Sciatic nerve (tissue), 2 donors: Measurements from ENCODE around the gene SEPHS2. TPM values are rescaled to one million over a fixed set of nuclear protein-coding genes. Genes with fewer than 3 reads are reported as not detected.
A peak's percentile ranks its signal among the peaks of the same experiment; 100 is the strongest.

ENCODE experiments used
- ATAC-seq: fragments of 200-7000 bp; cut with Tn5 transposase; one replicate; pipeline ENCODE4 v1.9.1; 2020; ENCODE audit warnings: mild to moderate bottlenecking, moderate library complexity
- DNase-seq: peaks from one replicate; pipeline ENCODE4 v3.0.0-alpha.2; 2020; ENCODE audit warnings: low spot score
- intact Hi-C: fragments of 100-400 bp; cut with DNase I; formaldehyde crosslinking; loops from one replicate; pipeline ENCODE4 v1.14.2; 2022
- total RNA-seq: library from RNA; stranded (reverse); fragmentation: NEBNext Ultra II Directional; extraction: Animal tissue kit (Norgen Biotek cat#: 25700); gene quantifications from one replicate; pipeline ENCODE4 v1.2.1, GENCODE V29; 2021
- donor health status: DM: no; HTN: no; CAD: no.
- donor health status: DM: no; HTN: no; CAD: no.

Gene SEPHS2
- total RNA-seq, 1 donor from 2014 or later, result 25.2 TPM

DNA sequence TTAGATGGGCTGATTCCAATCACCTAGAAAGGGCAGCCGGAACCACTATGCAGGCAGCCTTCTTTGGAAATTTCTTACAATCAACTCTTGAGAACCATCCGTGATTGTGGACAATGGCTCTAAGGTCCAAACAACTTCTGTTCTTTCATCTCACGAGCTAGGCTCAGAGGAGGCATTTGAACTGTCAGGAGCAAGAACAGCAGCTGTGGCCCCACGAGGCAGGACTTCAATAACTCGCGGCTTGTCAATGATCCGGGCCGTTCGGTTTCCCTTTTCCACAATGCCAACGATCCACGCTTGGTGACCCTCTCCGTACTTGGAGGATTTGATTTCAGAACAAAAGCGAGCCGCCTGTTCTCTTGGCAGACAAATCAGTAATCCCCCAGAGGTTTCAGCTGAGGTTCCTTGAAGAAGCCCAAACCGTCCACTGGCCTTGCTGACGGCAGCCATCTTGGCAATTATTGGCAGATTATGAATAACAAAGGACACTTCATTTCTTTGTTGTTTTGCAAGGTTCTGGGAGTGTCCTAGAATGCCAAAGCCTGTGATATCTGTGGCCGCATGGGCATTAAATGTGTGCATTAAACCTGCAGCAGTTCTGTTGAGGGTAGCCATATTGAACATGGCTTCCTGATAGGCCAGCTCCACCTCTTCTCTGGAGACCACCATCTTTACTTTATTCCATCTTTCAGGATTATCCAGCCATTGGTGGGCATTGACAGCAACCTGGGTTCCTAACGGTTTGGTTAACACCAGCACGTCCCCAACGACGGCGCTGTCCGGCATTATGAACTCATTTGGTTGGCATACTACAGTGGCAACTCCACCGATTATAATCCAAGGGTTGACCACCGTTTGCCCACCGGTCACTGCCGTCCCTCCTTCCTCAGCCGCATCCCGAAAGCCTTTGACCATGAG, 1.2 kb downstream of the SEPHS2 start:
- intact Hi-C loops, result loop anchor here (10.0 kb wide), 1 partner anchor 50 kb away; no protein-coding TSS in a partner anchor

DNA sequence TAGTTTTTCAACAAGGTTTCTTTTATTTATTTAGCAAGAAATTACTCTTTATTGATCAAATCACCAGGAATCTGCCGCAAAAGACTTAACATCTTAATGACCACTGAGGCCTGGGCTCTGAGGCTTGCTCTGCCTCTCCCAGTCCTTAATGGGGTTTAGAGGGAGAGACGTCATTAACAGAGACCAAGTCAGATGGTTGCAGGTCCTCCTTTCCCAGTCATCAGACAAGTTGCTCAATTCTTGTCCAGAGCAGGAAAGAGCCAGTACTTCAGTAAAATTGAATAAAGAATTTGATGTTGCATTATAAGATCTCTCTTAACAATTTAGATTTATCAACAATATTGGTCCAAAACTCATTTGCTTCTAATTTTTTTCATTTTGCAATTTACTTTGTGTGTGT, 2.0 kb downstream of the SEPHS2 start:
- DNase-seq (no peak), ATAC-seq (no peak)
- intact Hi-C loops, result loop anchor here (10.0 kb wide), 1 partner anchor 51 kb away; no protein-coding TSS in a partner anchor

More for the DNA sequence above, 1.2 kb downstream of the SEPHS2 start:
- DNase-seq (no peak), ATAC-seq (no peak)

DNA sequence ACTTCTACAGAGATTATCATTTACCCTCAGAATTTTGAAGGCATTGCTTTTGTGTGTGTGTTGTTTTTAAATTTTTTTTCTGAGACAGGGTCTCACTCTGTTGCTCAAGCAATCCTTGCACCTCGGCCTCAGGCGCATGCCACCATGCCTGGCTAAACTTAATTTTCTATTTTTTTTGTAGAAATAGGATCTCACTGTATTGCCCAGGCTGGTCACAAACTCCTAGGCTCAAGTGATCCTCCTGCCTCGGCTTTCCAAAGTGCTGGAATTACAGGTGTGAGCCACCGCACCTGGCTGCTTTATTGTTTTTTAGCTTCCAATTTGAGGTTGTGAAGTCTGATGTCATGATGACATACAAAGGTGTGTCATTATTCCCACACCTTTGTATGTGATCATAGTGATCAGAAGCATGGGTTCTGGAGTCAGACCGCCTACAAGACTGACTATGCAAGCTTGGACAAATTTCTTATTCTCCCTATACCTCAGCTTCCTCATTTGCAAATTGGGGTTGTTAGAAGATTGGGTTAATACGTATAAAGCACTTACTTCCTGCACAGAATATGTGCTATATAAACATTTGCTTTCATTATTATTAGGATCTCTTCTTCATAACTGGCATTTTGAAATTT, 5.8 kb downstream of the SEPHS2 start:
- no peak for DNase-seq
- no peak for ATAC-seq
- intact Hi-C loops, result loop anchor here (10.0 kb wide), 1 partner anchor 55 kb away; no protein-coding TSS in a partner anchor

DNA sequence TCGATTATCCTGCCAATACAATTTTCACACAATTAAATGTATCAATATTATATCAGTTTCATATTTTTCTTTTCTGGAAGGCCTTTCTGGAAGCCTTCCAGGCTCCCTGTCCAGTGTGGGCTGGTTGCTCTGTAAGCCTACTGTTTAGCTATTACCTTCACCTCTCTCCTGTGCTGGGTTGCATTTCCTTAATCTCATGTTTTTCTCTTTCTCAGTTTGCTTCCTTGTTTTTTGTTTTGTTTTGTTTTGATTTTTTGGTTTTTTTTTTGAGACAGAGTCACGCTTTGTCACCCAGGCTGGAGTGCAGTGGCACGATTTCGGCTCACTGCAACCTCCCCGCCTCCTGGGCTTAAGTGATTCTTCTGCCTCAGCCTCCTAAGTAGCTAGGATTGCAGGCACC, 6.8 kb downstream of the SEPHS2 start:
- DNase-seq, result no peak
- intact Hi-C loops, result no loop called here
- no peak for ATAC-seq

DNA sequence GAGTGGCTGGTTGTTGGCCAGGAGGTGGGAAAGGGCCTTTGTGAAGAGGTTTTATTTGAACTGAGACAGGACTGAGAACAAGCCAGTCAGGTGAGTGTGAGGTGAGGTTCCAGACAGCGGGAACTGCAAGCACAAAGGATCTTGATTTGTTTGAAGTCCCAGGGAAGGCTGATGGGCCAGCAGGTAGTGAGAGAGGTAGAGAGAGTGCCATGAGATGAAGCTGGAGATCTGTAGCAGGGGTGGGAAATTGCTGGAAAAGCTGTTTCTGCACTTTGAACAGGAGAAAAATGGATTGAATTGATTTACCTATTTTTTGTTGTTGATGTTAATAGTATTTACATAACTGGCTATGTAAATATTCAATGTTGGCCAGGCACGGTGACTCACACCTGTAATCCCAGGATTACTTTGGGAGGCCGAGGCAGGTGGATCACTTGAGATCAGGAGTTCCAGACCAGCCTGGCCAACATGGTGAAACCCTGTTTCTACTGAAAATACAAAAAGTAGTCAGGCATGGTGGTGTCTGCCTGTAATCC, 8.1 kb downstream of the SEPHS2 start:
- no peak for DNase-seq
- no peak for ATAC-seq
- intact Hi-C loops, result no loop called here

DNA sequence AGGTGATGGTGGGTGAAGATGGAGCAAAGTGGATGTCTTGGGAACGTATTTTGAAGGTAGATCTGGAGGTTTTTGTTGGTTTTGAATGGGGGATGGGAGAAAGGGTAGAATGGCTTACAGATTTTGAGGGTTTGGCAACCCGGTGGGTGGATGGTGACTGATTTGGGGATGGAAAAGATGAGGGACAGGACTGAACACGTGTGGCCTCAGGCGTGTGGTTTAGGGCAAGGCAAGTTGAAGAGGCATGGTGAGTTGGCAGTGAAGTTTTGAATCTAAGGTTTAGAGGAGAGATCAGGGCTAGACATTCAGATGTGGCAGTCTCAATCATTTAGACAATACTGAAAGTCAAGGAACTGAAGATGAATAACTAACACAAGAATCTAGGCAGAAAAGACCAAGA, 10.8 kb downstream of the SEPHS2 start:
- intact Hi-C loops, result no loop called here
- ATAC-seq (no peak), DNase-seq (no peak)

DNA sequence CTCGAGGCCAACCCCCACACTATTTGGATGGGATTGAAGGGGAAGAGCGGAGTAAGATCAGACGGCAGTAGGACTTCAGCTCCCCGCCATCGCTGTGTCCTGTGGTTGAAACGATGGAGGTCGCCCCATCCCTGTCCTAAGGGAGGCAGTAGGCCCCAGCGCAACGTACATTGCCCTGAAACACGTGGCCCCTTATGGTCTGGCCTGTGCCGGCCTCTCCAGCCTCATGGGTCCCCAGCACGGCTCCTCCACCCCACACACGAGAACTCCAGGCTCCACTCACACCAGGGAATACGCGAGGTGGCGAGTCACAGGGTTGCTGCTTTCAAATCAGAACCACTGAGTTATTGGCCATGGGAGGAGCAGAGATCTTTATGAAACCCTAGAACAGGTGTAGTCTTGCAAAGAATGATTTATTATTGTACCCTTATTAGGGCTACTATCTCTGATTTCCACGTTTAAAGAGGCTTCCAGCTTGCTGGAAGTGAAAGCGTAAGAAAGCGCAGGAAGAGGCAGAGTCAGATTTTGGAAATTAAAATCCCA, 15.2 kb downstream of the SEPHS2 start:
- intact Hi-C loops, result no loop called here
- ATAC-seq (peak; percentile 35), DNase-seq (peak; percentile 61)

DNA sequence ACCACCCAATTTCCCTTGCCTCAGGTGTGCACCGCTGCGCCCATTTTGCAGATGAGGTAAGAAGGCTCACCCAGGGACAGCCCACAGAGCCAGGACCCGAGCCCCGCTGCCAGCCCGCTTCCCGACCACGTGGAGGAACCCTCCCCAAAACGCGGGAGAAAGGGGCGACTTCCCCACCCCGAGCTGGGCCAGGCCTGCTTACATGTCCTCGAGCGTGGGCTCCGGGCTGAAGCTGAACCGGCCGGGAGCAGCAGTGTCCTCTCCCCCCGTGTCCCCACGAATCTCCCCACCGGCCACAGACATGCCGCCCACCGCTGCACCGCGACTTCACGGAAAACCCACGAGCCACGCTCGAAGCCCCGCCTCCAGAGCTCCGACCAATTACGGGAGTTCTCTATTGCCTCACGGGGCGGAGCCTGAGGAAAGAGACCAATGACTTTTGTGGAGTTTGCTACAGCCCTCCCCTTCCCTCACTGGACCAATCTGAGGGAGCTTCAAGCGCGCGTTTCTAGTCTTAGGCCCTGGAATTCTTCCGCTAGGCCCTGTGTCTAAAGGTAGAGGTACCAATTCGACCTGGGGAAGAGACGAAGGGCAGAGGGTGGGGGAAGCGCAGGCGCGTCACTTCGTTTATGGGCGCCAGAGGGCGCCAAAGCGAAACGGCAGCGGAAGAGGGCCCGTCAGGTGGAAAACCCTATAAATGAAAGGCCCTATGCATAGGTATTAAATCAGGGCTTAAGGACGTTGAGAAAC, 15.8 kb downstream of the SEPHS2 start, which contains the start of gene DCTPP1:
Gene DCTPP1, minus strand, starts transcription at position 353 of the 750 bp plus-strand sequence. Its CDS starts 50 bp downstream, at position 303.
- peak; percentile 99 for ATAC-seq
- intact Hi-C loops, result loop anchor here (10.0 kb wide), 1 partner anchor 85 kb away; no protein-coding TSS in a partner anchor
- peak; percentile 97 for DNase-seq

DNA sequence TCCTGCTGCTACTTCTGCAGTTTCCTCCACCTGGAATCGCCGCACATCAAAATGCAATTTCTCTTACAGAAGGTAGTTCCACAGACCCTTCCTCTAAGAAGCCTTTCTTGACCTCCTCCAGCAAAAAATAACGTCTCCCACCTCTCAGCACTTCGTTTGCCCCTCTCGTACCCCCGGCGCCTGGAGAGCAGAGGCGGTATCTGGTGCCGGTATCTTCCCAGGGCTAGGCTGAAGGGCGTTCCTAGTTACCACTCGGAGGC, 16.3 kb downstream of the SEPHS2 start:
- no peak for DNase-seq

DNA sequence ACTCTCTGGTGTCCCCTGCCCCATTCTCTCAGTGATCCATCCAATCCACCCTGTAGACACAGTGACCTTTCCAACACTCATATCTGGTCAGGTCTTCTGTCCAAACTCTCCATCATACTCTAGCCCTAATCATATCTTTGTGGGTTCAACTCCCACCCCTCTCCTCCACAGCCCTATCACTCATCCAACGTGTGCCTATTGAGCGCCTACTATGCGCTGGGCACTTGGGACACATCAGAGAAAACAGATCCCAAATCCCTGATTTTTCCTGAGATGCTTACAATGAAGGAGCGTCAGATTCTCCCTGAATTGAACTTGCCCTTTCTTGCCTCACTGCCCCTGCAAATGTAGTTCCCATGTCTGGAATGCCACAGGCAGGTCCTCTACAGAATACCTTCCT, 17.6 kb downstream of the SEPHS2 start:
- no peak for ATAC-seq
- no peak for DNase-seq
- intact Hi-C loops, result loop anchor here (10.0 kb wide), 1 partner anchor 87 kb away; no protein-coding TSS in a partner anchor

More for the DNA sequence above, 16.3 kb downstream of the SEPHS2 start:
- intact Hi-C loops, result loop anchor here (10.0 kb wide), 1 partner anchor 85 kb away; no protein-coding TSS in a partner anchor
- ATAC-seq, result no peak

DNA sequence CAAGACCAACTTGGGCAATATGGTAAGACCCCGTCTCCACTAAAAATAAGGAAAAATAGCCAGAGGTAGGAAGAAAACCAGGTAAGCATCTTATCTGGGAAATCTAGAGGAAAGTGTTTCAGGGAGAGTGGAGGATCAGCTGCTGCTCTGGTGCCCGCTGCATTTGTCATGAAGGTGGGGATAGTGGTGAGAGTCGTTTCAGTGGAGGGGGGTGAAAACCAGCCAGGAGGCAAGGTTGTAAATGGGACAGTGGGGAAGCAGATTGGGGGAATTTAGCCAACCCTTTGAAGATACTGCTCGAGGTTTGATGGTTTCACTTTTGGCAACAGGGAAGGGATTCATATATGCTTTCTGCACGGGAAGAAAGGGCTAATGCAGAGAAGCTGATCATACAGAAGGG, 24.7 kb downstream of the SEPHS2 start:
- DNase-seq (no peak), ATAC-seq (no peak)
- intact Hi-C loops, result loop anchor here (10.0 kb wide), 1 partner anchor 94 kb away; no protein-coding TSS in a partner anchor

DNA sequence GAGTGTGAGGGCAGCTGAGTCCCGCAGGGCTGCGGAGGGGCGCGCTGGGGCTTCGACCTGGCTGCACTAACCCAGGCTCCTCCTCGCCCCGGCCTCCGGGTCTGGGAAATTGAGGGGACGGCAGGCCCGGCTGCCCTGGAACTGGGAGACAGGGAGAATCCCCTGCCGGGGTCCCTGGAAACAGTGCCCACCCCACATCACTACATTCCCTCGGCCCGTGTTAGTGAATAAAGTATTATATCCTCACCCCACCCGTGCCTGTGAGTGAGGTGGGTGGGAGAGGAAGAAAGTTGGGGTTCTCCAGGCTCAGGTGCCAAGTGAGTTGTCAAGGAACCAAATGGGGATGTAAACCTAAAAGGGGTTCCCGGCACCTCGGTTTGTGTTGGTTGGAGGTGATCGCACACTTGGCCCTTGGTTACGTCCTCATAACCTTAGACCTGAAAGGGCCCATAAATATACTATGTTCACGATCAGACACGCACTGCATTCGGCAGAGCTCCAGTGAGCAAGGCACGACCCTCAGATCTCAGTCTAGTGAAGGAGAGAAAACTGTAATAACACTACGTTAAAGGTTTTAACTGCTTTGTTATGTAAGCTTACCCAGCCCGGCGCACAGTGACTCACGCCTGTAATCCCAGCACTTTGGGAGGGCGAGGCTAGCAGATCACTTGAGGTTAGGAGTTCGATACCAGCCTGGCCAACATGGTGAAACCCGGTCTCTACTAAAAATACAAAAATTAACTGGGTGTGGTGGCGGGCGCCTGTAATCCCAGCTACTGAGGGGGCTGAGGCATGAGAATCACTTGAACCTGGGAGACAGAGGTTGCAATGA, 27.1 kb downstream of the SEPHS2 start:
- intact Hi-C loops, result no loop called here
- peak; percentile 16 for ATAC-seq

DNA sequence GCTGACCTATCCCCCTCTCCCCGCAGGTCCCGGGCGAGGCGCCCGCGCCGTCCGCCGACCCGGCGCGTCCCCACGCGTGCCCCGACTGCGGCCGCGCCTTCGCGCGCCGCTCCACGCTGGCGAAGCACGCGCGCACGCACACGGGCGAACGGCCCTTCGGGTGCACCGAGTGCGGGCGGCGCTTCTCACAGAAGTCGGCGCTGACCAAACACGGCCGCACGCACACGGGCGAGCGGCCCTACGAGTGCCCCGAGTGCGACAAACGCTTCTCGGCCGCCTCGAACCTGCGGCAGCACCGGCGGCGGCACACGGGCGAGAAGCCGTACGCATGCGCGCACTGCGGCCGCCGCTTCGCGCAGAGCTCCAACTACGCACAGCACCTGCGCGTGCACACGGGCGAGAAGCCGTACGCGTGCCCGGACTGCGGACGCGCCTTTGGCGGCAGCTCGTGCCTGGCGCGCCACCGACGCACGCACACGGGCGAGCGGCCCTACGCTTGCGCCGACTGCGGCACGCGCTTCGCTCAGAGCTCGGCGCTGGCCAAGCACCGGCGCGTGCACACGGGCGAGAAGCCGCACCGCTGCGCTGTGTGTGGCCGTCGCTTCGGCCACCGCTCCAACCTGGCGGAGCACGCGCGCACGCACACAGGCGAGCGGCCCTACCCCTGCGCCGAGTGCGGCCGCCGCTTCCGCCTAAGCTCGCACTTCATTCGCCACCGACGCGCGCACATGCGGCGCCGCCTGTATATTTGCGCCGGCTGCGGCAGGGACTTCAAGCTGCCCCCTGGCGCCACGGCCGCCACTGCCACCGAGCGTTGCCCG, 27.9 kb downstream of the SEPHS2 start:
- peak; percentile 86 for DNase-seq
- ATAC-seq, result peak; percentile 95

More for the DNA sequence above, 27.1 kb downstream of the SEPHS2 start:
- no peak for DNase-seq

DNA sequence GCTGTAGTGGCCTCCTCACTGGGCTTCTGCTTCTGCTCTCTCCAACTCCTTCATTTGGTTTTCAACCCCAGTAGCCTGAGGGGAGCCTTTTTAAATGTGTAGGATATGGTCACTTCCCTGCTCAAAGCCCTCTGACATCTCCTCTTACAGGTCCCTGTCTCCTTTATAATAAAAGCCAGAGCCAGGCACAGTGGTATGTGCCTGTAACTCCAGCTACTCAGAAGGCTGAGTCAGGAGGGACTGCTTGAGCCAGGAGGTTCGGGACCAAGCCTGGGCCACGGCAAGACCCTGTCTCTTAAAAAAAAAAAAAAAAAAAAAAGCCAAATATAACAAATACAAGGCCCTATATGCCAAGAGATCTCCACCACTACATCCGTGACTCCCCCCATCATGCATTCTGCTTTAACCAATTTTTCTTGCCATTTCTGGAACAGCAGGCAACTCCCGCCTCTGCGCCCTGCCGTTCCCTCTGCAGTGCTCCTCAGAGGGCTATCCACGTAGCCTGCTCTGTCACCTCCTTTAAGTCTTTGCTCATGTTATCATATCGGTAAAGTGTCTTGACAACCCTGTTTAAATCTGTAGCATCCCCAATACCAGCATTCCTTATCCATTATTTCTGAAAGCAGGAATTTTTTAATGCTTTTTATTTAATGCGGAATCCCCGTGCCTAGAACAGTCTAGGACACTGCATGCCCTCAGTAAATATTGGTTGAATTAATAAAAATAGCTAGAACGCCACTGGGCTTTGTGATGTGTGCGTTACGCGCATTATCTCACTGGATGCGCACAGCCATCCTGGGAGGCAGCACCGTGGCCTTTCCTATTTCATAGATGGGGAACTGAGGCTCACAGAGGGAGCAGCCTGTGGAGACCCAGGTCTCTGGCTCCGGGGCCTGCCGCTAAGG, 28.8 kb downstream of the SEPHS2 start:
- no peak for DNase-seq
- no peak for ATAC-seq
- intact Hi-C loops, result no loop called here

More for the DNA sequence above, 27.9 kb downstream of the SEPHS2 start:
- intact Hi-C loops, result no loop called here

DNA sequence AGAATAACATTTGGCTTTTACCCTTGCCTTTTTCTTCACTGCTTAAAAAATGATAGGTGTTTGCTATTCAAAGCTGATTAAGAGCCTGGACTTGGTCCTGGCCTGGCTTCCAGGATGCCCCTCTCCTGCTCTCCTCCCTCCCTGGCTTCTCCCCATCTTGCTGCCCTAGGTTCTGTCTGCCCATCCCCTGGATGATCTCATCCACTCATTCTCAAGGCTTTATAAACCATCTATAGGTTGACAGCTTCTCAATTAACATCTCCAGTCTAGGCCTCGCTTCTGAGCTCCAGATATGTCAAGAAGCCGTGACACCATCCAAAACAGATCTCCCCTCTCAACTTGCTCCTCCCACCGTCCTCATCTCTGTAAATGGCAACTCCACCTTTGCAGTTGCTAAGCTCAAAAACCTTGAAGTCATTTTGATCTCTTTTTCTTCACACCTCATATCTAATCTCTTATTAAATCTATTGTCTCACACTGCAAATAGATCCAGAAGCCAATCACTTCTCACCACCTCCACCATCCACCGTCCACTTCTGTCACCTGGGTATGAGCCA, 29.5 kb downstream of the SEPHS2 start:
- intact Hi-C loops, result no loop called here
- ATAC-seq, result no peak
- DNase-seq, result no peak

DNA sequence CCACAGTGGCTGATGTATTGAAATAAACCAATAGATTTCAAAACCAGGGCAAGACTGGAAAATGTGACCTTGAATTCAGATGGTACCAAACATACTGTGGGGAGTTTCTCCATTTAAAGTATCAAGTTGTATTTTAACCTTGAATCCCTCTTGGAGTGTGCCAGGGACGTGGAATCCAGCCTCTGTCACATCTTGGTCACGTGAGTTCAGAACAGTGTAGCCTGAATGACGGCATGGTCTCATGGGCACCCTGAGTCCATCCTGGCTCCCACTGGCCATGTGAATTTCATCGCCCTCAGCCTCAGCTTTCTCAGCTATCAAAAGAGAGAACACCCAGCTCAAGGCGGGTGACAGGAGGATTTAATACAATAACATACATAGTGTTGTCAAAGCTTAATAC, 31.5 kb downstream of the SEPHS2 start:
- intact Hi-C loops, result no loop called here
- no peak for ATAC-seq
- no peak for DNase-seq
